Natural killer cell (primary cell): ENCODE measurements around the gene IRX6. TPM values are rescaled to one million over a fixed set of nuclear protein-coding genes. Genes with fewer than 3 reads are reported as not detected.

Experiments used
- ATAC-seq, 3 donors: fragments of 150-1000 bp in 2 of 3; fragments of 200-7000 bp in 1 of 3; cut with Tn5 transposase; 1 replicate in 1 of 3; 2 replicates in 2 of 3; pipeline ENCODE4 v1.10.0; 2021; ENCODE audit warnings: mild to moderate bottlenecking in 2 of 3, moderate library complexity in 2 of 3
- DNase-seq, 2 donors: peaks; one replicate each; pipeline versions ENCODE4 v3.0.0 to v3.0.0-alpha.2; 2013 to 2021; ENCODE audit warnings: mixed read lengths in 1 of 2
- H3K27ac ChIP-seq: one replicate; pipeline ENCODE4 v1.5.1; 2013; ENCODE audit warnings: mild to moderate bottlenecking, low read length
- H3K27me3 ChIP-seq: one replicate; pipeline ENCODE4 v1.6.1; 2013; ENCODE audit warnings: low read length; ENCODE audit not compliant: control insufficient read depth, insufficient read depth
- H3K36me3 ChIP-seq: one replicate; pipeline ENCODE4 v1.6.1; 2013; ENCODE audit warnings: low read length; ENCODE audit not compliant: control insufficient read depth, insufficient read depth
- H3K4me1 ChIP-seq: one replicate; pipeline ENCODE4 v1.6.1; 2013; ENCODE audit warnings: low read length; ENCODE audit not compliant: control insufficient read depth, insufficient read depth
- H3K4me3 ChIP-seq: one replicate; pipeline ENCODE4 v1.5.1; 2013; ENCODE audit warnings: low read length
- H3K9me3 ChIP-seq: one replicate; pipeline ENCODE4 v1.6.1; 2013; ENCODE audit warnings: low read length; ENCODE audit not compliant: control insufficient read depth, insufficient read depth
- H3K27ac Mint-ChIP-seq, 2 donors: one replicate each; pipeline ENCODE4 v1.8.0; 2022; ENCODE audit warnings: mild to moderate bottlenecking in 2 of 2, mixed read lengths in 2 of 2, moderate library complexity in 1 of 2
- H3K27me3 Mint-ChIP-seq, 2 donors: one replicate each; pipeline ENCODE4 v1.8.0; 2022; ENCODE audit warnings: low read depth in 2 of 2, mixed read lengths in 2 of 2
- H3K36me3 Mint-ChIP-seq: one replicate; pipeline ENCODE4 v1.8.0; 2022; ENCODE audit warnings: mixed read lengths
- H3K4me1 Mint-ChIP-seq, 2 donors: one replicate each; pipeline ENCODE4 v1.8.0; 2022; ENCODE audit warnings: mixed read lengths in 2 of 2
- H3K4me3 Mint-ChIP-seq: one replicate; pipeline ENCODE4 v1.8.0; 2022; ENCODE audit warnings: mild to moderate bottlenecking, moderate library complexity, mixed read lengths
- H3K9me3 Mint-ChIP-seq, 2 donors: one replicate each; pipeline ENCODE4 v1.8.0; 2022; ENCODE audit warnings: mixed read lengths in 2 of 2
- CTCF ChIP-seq: fragments of 200-600 bp; IDR thresholded peaks from one replicate; pipeline ENCODE4 v1.8.0; 2022; ENCODE audit warnings: antibody characterized with exemption
- WGBS: methylation state at CpG from one replicate; pipeline ENCODE4 v1.1.7; 2013; ENCODE audit warnings: missing lambda C conversion rate; ENCODE audit not compliant: insufficient coverage; 5-methylcytosine and 5-hydroxymethylcytosine counted together
- intact Hi-C: fragments of 100-400 bp; cut with micrococcal nuclease; formaldehyde crosslinking; loops from one replicate; pipeline ENCODE4 v1.14.2; 2022
- total RNA-seq, 4 donors: library from RNA; stranded (reverse); fragments of 120-200 nt in 1 of 4; gene quantifications; one replicate each; pipeline versions ENCODE4 v1.2.3 to v1.2.4, GENCODE V29; 2013 to 2022

IRX6 gene
- total RNA-seq, 3 donors from 2014 or later (not counting 1 experiment from before 2014, with no cell fraction given), result not detected

GRCh38 chr16:55349867-55350266 is 25.9 kb downstream of the IRX6 start:
- H3K36me3 ChIP-seq, result no peaks in the 10 kb centered on the region
- Mint-ChIP-seq H3K9me3 (peaks cover 0 to 2% of the 10 kb centered on the region in 2 donors), H3K4me3 (no peak overlapping the region), H3K36me3 (no peaks in the 10 kb centered on the region), H3K27me3 (peaks cover 0 to 2% of the 10 kb centered on the region in 2 donors), H3K27ac (no peak overlapping the region), H3K4me1 (no peaks in the 10 kb centered on the region)
- H3K4me3 ChIP-seq, result no peak overlapping the region
- H3K27me3 ChIP-seq, result no peaks in the 10 kb centered on the region
- no peaks in the 10 kb centered on the region for H3K4me1 ChIP-seq
- TF ChIP-seq CTCF, result no peak
- intact Hi-C loops, result no loop called here
- H3K27ac ChIP-seq, result no peak overlapping the region
- ATAC-seq (no peak), DNase-seq (no peak)
- H3K9me3 ChIP-seq, result no peaks in the 10 kb centered on the region
- 88% methylated on average over 1 of the region's 1 CpG for WGBS

GRCh38 chr16:55350984-55351383 is 27.0 kb downstream of the IRX6 start:
- Histone ChIP-seq H3K4me1 (no peaks in the 10 kb centered on the region), H3K4me3 (no peak overlapping the region), H3K27ac (no peak overlapping the region), H3K36me3 (no peaks in the 10 kb centered on the region), H3K9me3 (no peaks in the 10 kb centered on the region), H3K27me3 (no peaks in the 10 kb centered on the region)
- Mint-ChIP-seq H3K36me3 (no peaks in the 10 kb centered on the region), H3K27me3 (peaks cover 0 to 2% of the 10 kb centered on the region in 2 donors), H3K27ac (no peak overlapping the region), H3K4me3 (no peak overlapping the region), H3K4me1 (no peaks in the 10 kb centered on the region), H3K9me3 (peaks cover 0 to 2% of the 10 kb centered on the region in 2 donors)
- no peak for DNase-seq
- intact Hi-C loops, result no loop called here
- ATAC-seq, result no peak
- TF ChIP-seq CTCF, result no peak

GRCh38 chr16:55351936-55352335 is 27.9 kb downstream of the IRX6 start:
- Mint-ChIP-seq H3K36me3 (no peaks in the 10 kb centered on the region), H3K4me3 (no peak overlapping the region), H3K27ac (no peak overlapping the region), H3K4me1 (no peaks in the 10 kb centered on the region), H3K9me3 (peaks cover 0 to 2% of the 10 kb centered on the region in 2 donors), H3K27me3 (no peaks in the 10 kb centered on the region)
- intact Hi-C loops, result no loop called here
- H3K27me3 ChIP-seq, result no peaks in the 10 kb centered on the region
- TF ChIP-seq CTCF, result no peak
- H3K36me3 ChIP-seq, result no peaks in the 10 kb centered on the region
- H3K4me3 ChIP-seq, result no peak overlapping the region
- H3K9me3 ChIP-seq, result no peaks in the 10 kb centered on the region
- H3K27ac ChIP-seq, result no peak overlapping the region
- ATAC-seq (no peak), DNase-seq (no peak)
- H3K4me1 ChIP-seq, result no peaks in the 10 kb centered on the region
- 80% methylated on average over 2 of the region's 3 CpGs for WGBS

GRCh38 chr16:55357241-55357640 is 33.2 kb downstream of the IRX6 start:
- no peaks in the 10 kb centered on the region for H3K36me3 Mint-ChIP-seq
- peaks cover 0 to 2% of the 10 kb centered on the region in 2 donors for H3K9me3 Mint-ChIP-seq
- no peak overlapping the region for H3K27ac Mint-ChIP-seq
- no peak overlapping the region for H3K4me3 Mint-ChIP-seq
- 80% methylated on average over 2 of the region's 3 CpGs for WGBS
- ATAC-seq (no peak), DNase-seq (no peak)
- no peaks in the 10 kb centered on the region for H3K4me1 Mint-ChIP-seq
- no peak for TF ChIP-seq CTCF
- Histone ChIP-seq H3K36me3 (no peaks in the 10 kb centered on the region), H3K4me1 (no peaks in the 10 kb centered on the region), H3K27ac (no peak overlapping the region), H3K4me3 (no peak overlapping the region), H3K27me3 (no peaks in the 10 kb centered on the region), H3K9me3 (no peaks in the 10 kb centered on the region)
- intact Hi-C loops, result no loop called here
- H3K27me3 Mint-ChIP-seq, result peaks cover 0 to 5% of the 10 kb centered on the region in 2 donors
